C4-2B (cell line): Measurements from ENCODE around the gene AP3S1.

Experiments
- CTCF ChIP-seq: fragments of 450-650 bp; conservative IDR thresholded peaks from 2 replicates; pipeline ENCODE4 v1.5.1; 2017; ENCODE audit warnings: mild to moderate bottlenecking
- ZFX ChIP-seq: fragments of 450-650 bp; IDR thresholded peaks from 2 replicates; pipeline ENCODE4 v1.6.1; 2017

- TF ChIP-seq CTCF, result no peak
- no peak for TF ChIP-seq ZFX
Observed at GRCh38 chr5:115944501-115944900, 102.8 kb downstream of the AP3S1 start.
